Esophagus muscularis mucosa (tissue), 4 donors: ENCODE data around the gene DPEP1.
"Not testable (repeated sequence)": the region's sequence is repeated elsewhere in the genome, so short reads cannot be mapped to it uniquely, and the experiment has no call there.

Source experiments
- EP300 ChIP-seq: sonication (generic); formaldehyde crosslinking; IDR thresholded peaks from one replicate; pipeline ENCODE4 v1.6.1; 2017; ENCODE audit warnings: antibody characterized with exemption
- POLR2A ChIP-seq: fragments of 450-650 bp; IDR thresholded peaks from one replicate; pipeline ENCODE4 v1.6.1; 2017; ENCODE audit warnings: antibody characterized with exemption, moderate library complexity, mild to moderate bottlenecking, low read depth
- POLR2AphosphoS5 ChIP-seq, 2 donors: sonication (generic); formaldehyde crosslinking; IDR thresholded peaks; one replicate each; pipeline ENCODE4 v1.6.1; 2017; ENCODE audit warnings: antibody characterized with exemption in 2 of 2
- TF ChIP-seq, protein P1 (sequence below), 3 experiments: fragments of 200-600 bp in 2 of 3; fragments of 450-650 bp in 1 of 3; sonication (generic) in 2 of 3; IDR thresholded peaks; one replicate each; pipeline ENCODE4 v1.5.1; 2017 to 2019; ENCODE audit warnings: antibody characterized with exemption in 3 of 3, mild to moderate bottlenecking in 2 of 3, moderate library complexity in 1 of 3

DNA sequence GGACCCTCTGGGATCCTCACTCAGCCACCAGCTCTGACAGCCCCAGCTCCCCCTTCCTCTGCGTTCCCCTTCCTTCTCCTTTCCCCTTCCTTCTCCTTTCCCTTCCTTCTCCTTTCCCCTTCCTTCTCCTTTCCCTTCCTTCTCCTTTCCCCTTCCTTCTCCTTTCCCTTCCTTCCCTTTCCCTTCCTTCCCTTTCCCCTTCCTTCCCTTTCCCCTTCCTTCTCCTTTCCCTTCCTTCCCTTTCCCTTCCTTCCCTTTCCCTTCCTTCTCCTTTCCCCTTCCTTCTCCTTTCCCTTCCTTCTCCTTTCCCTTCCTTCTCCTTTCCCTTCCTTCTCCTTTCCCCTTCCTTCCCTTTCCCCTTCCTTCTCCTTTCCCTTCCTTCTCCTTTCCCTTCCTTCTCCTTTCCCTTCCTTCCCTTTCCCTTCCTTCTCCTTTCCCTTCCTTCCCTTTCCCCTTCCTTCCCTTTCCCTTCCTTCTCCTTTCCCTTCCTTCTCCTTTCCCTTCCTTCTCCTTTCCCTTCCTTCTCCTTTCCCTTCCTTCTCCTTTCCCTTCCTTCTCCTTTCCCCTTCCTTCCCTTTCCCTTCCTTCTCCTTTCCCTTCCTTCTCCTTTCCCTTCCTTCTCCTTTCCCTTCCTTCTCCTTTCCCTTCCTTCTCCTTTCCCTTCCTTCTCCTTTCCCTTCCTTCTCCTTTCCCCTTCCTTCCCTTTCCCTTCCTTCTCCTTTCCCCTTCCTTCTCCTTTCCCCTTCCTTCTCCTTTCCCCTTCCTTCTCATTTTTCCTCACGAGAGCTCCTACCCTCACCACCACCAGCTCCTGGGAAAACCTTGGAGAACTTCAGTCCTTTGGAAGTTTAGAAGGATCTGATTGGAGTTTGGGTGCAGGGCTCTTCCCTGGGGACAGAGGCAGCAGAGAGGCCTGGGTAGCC, 21.3 kb downstream of the DPEP1 start:
- TF ChIP-seq, protein P1, sequence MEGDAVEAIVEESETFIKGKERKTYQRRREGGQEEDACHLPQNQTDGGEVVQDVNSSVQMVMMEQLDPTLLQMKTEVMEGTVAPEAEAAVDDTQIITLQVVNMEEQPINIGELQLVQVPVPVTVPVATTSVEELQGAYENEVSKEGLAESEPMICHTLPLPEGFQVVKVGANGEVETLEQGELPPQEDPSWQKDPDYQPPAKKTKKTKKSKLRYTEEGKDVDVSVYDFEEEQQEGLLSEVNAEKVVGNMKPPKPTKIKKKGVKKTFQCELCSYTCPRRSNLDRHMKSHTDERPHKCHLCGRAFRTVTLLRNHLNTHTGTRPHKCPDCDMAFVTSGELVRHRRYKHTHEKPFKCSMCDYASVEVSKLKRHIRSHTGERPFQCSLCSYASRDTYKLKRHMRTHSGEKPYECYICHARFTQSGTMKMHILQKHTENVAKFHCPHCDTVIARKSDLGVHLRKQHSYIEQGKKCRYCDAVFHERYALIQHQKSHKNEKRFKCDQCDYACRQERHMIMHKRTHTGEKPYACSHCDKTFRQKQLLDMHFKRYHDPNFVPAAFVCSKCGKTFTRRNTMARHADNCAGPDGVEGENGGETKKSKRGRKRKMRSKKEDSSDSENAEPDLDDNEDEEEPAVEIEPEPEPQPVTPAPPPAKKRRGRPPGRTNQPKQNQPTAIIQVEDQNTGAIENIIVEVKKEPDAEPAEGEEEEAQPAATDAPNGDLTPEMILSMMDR (IDR thresholded peaks at IDR 0.05), result not testable (repeated sequence)
- not testable (repeated sequence) for TF ChIP-seq POLR2AphosphoS5 (IDR thresholded peaks at IDR 0.05); POLR2A; EP300
